ENCODE measurements around the gene TCOF1. TPM values are rescaled to one million over a fixed set of nuclear protein-coding genes. Genes with fewer than 3 reads are reported as not detected.

The TCOF1 gene
- polyA plus RNA-seq, 6 donors from 2014 or later: 5.1 to 31.2 (median 9.3) TPM

- Mint-ChIP-seq H3K4me3 (no peak overlapping the region), H3K36me3 (no peaks in the 10 kb centered on the region), H3K4me1 (no peaks in the 10 kb centered on the region), H3K27me3 (peaks cover 8 to 15% (median 9%) of the 10 kb centered on the region in 3 donors), H3K9me3 (no peaks in the 10 kb centered on the region), H3K27ac (no peak overlapping the region)
- no peak for DNase-seq
- no peak for ATAC-seq (ENCODE audit: low read depth in 2 of 2)
These were observed 38.6 kb upstream of the TCOF1 start for GRCh38 chr5:150318613-150319483.

- H3K4me3 Mint-ChIP-seq: no peak overlapping the region
- H3K27ac Mint-ChIP-seq: no peak overlapping the region
These were observed 38.1 kb upstream of the TCOF1 start for GRCh38 chr5:150319484-150319790.

GRCh38 chr5:150320044-150320613 is 37.4 kb upstream of the TCOF1 start:
- Mint-ChIP-seq H3K27ac (no peak overlapping the region), H3K9me3 (no peaks in the 10 kb centered on the region), H3K27me3 (peaks cover 8 to 11% (median 9%) of the 10 kb centered on the region in 3 donors), H3K4me3 (no peak overlapping the region), H3K4me1 (no peaks in the 10 kb centered on the region), H3K36me3 (no peaks in the 10 kb centered on the region)
- DNase-seq: no peak
- no peak for ATAC-seq (ENCODE audit: low read depth in 2 of 2)

More at GRCh38 chr5:150319484-150319790, 38.1 kb upstream of the TCOF1 start:
- H3K36me3 Mint-ChIP-seq: no peaks in the 10 kb centered on the region
- H3K27me3 Mint-ChIP-seq: peaks cover 8 to 15% (median 9%) of the 10 kb centered on the region in 3 donors
- no peak for DNase-seq
- ATAC-seq (ENCODE audit: low read depth in 2 of 2): no peak
- H3K4me1 Mint-ChIP-seq: no peaks in the 10 kb centered on the region
- no peaks in the 10 kb centered on the region for H3K9me3 Mint-ChIP-seq

GRCh38 chr5:150321211-150321610 is 36.3 kb upstream of the TCOF1 start:
- Mint-ChIP-seq H3K4me3 (no peak overlapping the region), H3K27me3 (peaks cover 9 to 14% (median 11%) of the 10 kb centered on the region in 3 donors), H3K4me1 (no peaks in the 10 kb centered on the region), H3K27ac (no peak overlapping the region), H3K36me3 (no peaks in the 10 kb centered on the region), H3K9me3 (no peaks in the 10 kb centered on the region)
- DNase-seq (no peak), ATAC-seq (ENCODE audit: low read depth in 2 of 2) (no peak)

GRCh38 chr5:150321784-150322183 is 35.7 kb upstream of the TCOF1 start:
- no peak for ATAC-seq (ENCODE audit: low read depth in 2 of 2)
- no peaks in the 10 kb centered on the region for H3K36me3 Mint-ChIP-seq
- DNase-seq: no peak
- H3K4me1 Mint-ChIP-seq: no peaks in the 10 kb centered on the region
- no peak overlapping the region for H3K4me3 Mint-ChIP-seq
- H3K9me3 Mint-ChIP-seq: no peaks in the 10 kb centered on the region
- peaks cover 9 to 14% (median 11%) of the 10 kb centered on the region in 3 donors for H3K27me3 Mint-ChIP-seq
- no peak overlapping the region for H3K27ac Mint-ChIP-seq

GRCh38 chr5:150322202-150322601 is 35.3 kb upstream of the TCOF1 start:
- ATAC-seq (ENCODE audit: low read depth in 2 of 2) (no peak), DNase-seq (no peak)
- peaks cover 9 to 14% (median 11%) of the 10 kb centered on the region in 3 donors for H3K27me3 Mint-ChIP-seq
- no peak overlapping the region for H3K4me3 Mint-ChIP-seq
- no peaks in the 10 kb centered on the region for H3K36me3 Mint-ChIP-seq
- no peaks in the 10 kb centered on the region for H3K9me3 Mint-ChIP-seq
- no peaks in the 10 kb centered on the region for H3K4me1 Mint-ChIP-seq
- H3K27ac Mint-ChIP-seq: no peak overlapping the region

GRCh38 chr5:150323092-150323491 is 34.4 kb upstream of the TCOF1 start:
- no peak for DNase-seq
- Mint-ChIP-seq H3K4me3 (no peak overlapping the region), H3K27ac (no peak overlapping the region), H3K36me3 (no peaks in the 10 kb centered on the region), H3K4me1 (no peaks in the 10 kb centered on the region), H3K9me3 (no peaks in the 10 kb centered on the region), H3K27me3 (peaks cover 7 to 16% (median 8%) of the 10 kb centered on the region in 3 donors)
- no peak for ATAC-seq (ENCODE audit: low read depth in 2 of 2)

GRCh38 chr5:150323819-150324218 is 33.7 kb upstream of the TCOF1 start:
- ATAC-seq (ENCODE audit: low read depth in 2 of 2) (no peak), DNase-seq (no peak)
- Mint-ChIP-seq H3K27ac (no peak overlapping the region), H3K4me1 (peaks cover 0 to 1% (median 0%) of the 10 kb centered on the region in 3 donors), H3K36me3 (no peaks in the 10 kb centered on the region), H3K27me3 (peaks cover 3 to 13% (median 3%) of the 10 kb centered on the region in 3 donors), H3K9me3 (no peaks in the 10 kb centered on the region), H3K4me3 (no peak overlapping the region)

- Mint-ChIP-seq H3K4me1 (peaks cover 0 to 5% (median 0%) of the 10 kb centered on the region in 3 donors), H3K9me3 (no peaks in the 10 kb centered on the region), H3K27ac (no peak overlapping the region), H3K27me3 (peaks cover 3 to 18% (median 17%) of the 10 kb centered on the region in 3 donors), H3K36me3 (no peaks in the 10 kb centered on the region), H3K4me3 (no peak overlapping the region)
- DNase-seq (no peak), ATAC-seq (ENCODE audit: low read depth in 2 of 2) (no peak)
These were observed 32.1 kb upstream of the TCOF1 start for GRCh38 chr5:150325426-150325825.

GRCh38 chr5:150326707-150327106 is 30.8 kb upstream of the TCOF1 start:
- ATAC-seq (ENCODE audit: low read depth in 2 of 2) (no peak), DNase-seq (no peak)
- Mint-ChIP-seq H3K4me3 (no peak overlapping the region), H3K9me3 (no peaks in the 10 kb centered on the region), H3K4me1 (peaks cover 0 to 5% (median 0%) of the 10 kb centered on the region in 3 donors), H3K36me3 (no peaks in the 10 kb centered on the region), H3K27ac (no peak overlapping the region), H3K27me3 (peaks cover 3 to 18% (median 17%) of the 10 kb centered on the region in 3 donors)

- ATAC-seq (ENCODE audit: low read depth in 2 of 2): no peak
- Mint-ChIP-seq H3K4me1 (peaks cover 0 to 5% (median 0%) of the 10 kb centered on the region in 3 donors), H3K27me3 (peaks cover 3 to 18% (median 17%) of the 10 kb centered on the region in 3 donors), H3K27ac (no peak overlapping the region), H3K4me3 (no peak overlapping the region), H3K9me3 (no peaks in the 10 kb centered on the region), H3K36me3 (no peaks in the 10 kb centered on the region)
- no peak for DNase-seq
These were observed 30.4 kb upstream of the TCOF1 start for GRCh38 chr5:150327139-150327538.

- no peak overlapping the region for H3K4me3 Mint-ChIP-seq
- H3K4me1 Mint-ChIP-seq: peaks cover 0 to 5% (median 0%) of the 10 kb centered on the region in 3 donors
- no peak overlapping the region for H3K27ac Mint-ChIP-seq
- no peaks in the 10 kb centered on the region for H3K9me3 Mint-ChIP-seq
- no peaks in the 10 kb centered on the region for H3K36me3 Mint-ChIP-seq
- ATAC-seq (ENCODE audit: low read depth in 2 of 2) (no peak), DNase-seq (no peak)
- H3K27me3 Mint-ChIP-seq: peaks cover 0 to 18% (median 17%) of the 10 kb centered on the region in 3 donors
These were observed 29.0 kb upstream of the TCOF1 start for GRCh38 chr5:150328515-150328914.

- no peak overlapping the region for H3K4me3 Mint-ChIP-seq
- no peaks in the 10 kb centered on the region for H3K9me3 Mint-ChIP-seq
- peaks cover 0 to 5% (median 0%) of the 10 kb centered on the region in 3 donors for H3K4me1 Mint-ChIP-seq
- peak overlapping the region in 1 of 6 donors; percentile 43 for H3K27ac Mint-ChIP-seq
- no peak for ATAC-seq (ENCODE audit: low read depth in 2 of 2)
- H3K27me3 Mint-ChIP-seq: peaks cover 0 to 18% (median 17%) of the 10 kb centered on the region in 3 donors
- DNase-seq: no peak
- H3K36me3 Mint-ChIP-seq: no peaks in the 10 kb centered on the region
These were observed 28.5 kb upstream of the TCOF1 start for GRCh38 chr5:150329038-150329437.
